Measurements from ENCODE around the gene TTC33.

TTC33 gene

GRCh38 chr5:40559306-40559705 lies 196.5 kb downstream of the TTC33 start:
- no peak for DNase-seq

DNA sequence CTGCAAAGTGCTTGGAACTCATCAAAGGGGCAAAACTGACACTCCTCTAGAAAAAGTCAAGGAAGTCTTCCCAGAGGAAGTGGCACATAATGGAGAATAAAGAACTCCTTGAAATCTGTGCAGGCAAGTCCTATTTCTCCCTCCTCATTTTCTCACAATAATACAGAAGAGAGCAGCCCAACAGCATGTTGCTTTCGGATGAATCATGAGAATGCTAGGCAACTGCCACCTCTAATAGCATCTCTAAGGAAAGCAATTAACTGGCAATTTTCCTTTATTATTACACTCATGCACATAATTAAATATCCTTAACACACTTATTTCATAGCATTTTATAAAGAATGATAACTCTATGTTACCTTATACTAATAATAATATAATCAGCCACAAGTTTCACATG lies 198.3 kb downstream of the TTC33 start:
- DNase-seq, result no peak

- DNase-seq, result no peak
These were observed 198.9 kb downstream of the TTC33 start for GRCh38 chr5:40556811-40557210.

DNA sequence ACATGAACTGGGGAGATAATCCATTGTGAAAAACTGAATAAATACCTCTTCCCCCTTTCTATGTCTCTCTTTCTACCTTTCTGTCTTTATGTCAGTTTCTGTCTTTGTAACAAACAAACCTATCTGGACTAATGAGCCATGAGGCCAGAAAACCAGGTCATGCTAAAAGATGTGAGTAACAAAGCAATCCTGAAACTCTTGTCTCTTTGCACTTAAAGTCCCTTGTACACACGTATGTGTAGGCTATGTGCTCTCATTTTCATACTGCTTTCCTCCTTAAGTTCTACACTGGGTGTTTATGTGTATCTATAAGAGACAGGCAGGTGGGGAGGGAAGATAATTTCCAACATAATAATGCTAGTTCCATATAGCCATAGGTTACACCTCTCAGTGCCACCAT lies 199.9 kb downstream of the TTC33 start:
- DNase-seq, result no peak

DNA sequence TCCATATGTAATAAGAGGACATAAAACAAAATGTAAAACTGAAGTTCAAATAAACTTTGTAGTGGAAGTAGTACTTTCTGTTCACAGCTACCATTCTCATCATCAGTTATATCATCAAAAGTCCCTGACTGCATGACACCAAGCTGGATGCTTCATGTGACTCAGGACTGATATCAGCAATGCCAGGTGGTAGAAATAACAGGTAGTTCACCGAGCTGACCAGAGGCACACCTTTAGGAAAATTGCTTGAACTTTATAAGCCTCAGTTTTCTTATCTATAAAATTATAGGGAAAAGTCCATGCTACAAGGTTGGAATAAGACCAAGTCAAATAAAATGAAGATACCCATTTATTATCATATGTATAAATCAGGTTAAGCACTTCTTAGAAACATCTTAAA lies 200.9 kb downstream of the TTC33 start:
- DNase-seq, result no peak

- DNase-seq, result no peak
These were observed 201.7 kb downstream of the TTC33 start for GRCh38 chr5:40554054-40554453.

- no peak for DNase-seq
These were observed 202.8 kb downstream of the TTC33 start for GRCh38 chr5:40552981-40553380.

DNA sequence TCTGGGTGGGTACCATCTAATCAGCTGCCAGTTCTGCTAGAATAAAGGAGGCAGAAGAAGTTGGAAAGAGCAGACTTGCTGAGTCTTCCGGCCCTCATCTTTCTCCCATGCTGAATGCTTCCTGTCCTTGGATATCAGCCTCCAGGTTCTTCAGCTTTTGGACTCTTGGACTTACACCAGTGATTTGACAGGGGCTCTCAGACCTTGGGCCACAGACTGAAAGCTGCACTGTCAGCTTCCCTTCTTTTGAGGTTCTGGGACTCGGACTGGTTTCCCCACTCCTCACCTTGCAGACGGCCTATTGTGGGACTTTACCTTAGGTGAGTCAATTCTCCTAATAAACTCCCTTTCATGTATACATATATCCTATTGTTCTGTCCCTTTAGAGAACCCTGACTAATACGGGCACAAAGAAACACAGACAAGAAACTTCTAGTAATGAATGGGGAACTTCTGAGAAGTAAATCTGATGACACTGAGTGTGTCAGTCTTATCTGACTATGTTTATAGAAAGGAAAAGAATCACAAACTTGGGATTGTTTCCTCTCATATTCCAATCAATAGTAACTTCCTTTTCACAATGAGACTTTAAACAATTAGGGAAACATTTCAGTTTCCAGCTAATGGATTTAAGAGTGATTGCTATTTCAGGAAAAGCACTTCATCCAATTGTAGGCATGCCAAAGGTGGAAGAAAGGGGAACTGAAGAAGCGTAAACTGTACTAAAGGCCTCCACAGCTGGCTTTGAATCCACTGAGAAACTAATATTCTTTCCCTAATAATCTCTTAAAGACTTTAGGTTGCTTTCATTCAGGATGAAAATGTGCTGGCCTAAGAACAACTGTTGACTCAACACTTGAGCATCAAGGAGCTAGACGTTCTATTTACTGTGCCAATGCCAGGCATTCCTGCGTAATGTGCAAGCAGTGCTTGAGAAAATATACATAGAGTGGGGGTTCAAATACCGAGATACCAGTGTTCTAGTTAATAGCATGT lies 204.0 kb downstream of the TTC33 start:
- no peak for DNase-seq

GRCh38 chr5:40550481-40550880 lies 205.3 kb downstream of the TTC33 start:
- no peak for DNase-seq

GRCh38 chr5:40549616-40550015 lies 206.1 kb downstream of the TTC33 start:
- no peak for DNase-seq

GRCh38 chr5:40547994-40548575 lies 207.7 kb downstream of the TTC33 start:
- no peak for DNase-seq

DNA sequence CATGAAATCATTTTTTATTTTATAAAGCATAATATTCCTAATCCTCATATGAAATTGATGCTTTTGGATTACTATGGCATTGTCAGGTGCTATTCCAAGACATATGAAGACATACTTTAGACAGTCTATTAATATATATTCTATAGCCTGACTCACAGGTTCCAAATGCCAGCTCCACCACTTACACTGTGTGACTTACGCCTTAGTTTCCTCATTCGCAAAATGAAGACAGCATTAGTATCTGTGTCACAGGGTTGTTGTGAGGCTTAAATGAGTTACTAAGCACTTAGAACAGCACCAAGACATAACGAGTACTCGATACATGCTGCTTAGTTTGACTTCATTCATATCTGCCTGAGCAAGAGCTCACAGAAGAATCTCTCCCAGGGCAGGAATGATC lies 208.2 kb downstream of the TTC33 start:
- no peak for DNase-seq

- DNase-seq, result no peak
These were observed 215.5 kb downstream of the TTC33 start for GRCh38 chr5:40540301-40540700.

- no peak for DNase-seq
These were observed 231.1 kb downstream of the TTC33 start for GRCh38 chr5:40524677-40525076.

- DNase-seq, result no peak
These were observed 233.8 kb downstream of the TTC33 start for GRCh38 chr5:40521925-40522324.

- no peak for DNase-seq
These were observed 234.5 kb downstream of the TTC33 start for GRCh38 chr5:40521108-40521785.

DNA sequence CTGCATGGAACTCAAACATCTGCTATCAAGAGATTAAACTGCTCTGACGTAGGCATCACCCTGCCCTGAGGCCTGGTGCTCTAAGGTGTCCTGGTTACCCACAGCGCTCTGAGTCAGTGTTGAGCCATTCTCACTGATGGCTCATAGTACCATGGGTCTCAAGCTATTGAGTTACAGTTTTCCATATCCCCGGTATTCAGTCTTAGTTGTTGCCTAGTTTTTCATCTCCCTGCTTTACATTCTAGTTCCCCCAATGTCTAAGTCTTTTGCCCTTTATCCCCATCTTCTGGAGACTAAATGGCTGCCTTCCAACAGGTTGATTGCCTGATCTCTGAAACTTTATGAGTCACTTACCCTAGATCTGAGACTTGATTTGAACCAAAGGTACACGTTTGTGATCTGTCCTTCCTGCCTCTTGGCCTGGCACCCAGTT lies 237.3 kb downstream of the TTC33 start:
- no peak for DNase-seq

- no peak for DNase-seq
These were observed 240.3 kb downstream of the TTC33 start for GRCh38 chr5:40515476-40515875.

- DNase-seq, result no peak
These were observed 240.8 kb downstream of the TTC33 start for GRCh38 chr5:40514976-40515375.

- DNase-seq, result no peak
These were observed 244.0 kb downstream of the TTC33 start for GRCh38 chr5:40511801-40512200.

GRCh38 chr5:40507095-40507494 lies 248.7 kb downstream of the TTC33 start:
- DNase-seq, result no peak

DNA sequence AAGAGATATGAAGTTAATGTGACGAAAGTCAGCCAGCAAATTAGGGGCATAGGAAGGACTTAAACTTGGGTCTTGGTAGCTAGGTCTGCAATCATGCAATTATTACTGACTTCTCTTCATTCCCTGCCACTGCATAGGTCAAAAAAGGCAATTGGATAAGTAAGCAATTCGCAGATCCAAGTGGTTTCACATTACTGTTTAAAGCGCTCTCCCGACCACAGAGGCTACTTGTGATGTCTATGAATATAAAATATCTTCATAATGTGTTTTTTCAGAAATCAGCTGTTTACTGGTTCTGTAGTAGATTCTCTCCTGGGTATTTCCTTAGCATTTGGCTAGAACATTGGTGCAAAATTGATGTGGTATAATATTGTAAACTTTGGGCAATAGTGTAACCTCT lies 250.7 kb downstream of the TTC33 start:
- no peak for DNase-seq

DNA sequence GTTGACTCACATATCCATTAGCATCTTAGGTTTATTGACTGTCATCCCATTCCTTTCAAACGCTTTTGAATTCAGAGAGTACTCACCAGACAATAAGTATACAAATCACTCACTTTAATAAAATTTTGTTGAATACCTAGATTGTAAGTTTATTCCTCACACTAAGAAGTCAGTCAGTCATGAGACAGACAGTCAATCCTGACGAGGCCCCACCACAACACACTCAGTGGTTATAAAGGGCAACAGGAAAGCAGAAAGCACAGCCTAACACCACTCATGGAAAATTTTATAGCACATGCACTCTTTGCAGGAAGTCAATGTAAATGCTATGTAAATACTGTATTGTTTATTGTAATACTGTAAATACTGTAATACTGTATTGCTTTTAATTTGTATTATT lies 252.3 kb downstream of the TTC33 start:
- peak; percentile 21 for DNase-seq

DNA sequence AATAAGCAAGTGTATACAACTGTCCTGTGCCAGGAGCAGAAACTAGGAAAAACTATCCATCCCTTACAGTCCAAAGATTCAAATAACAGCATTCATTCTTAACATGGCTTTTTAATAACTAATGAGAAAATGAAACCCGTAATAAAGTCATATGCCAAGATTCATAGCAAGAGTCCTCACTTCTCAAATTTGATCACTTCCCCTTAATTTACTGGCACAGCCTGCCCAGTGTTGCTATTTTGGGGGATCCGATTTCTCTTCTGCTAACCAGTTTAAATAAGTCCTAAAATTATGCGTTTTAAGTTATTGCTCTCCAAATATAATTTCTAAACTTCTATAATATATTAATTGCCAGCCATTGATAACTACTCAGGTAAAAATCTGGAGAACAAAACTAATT lies 253.0 kb downstream of the TTC33 start:
- no peak for DNase-seq

Measured in activated naive CD4-positive, alpha-beta T cell treated with Interleukin-2 at 50 U/mL for 16 hours (primary cell).